WTC11 (cell line): ENCODE data around the gene OR2V2. TPM values are rescaled to one million over a fixed set of nuclear protein-coding genes. Genes with fewer than 3 reads are reported as not detected.

Experiments
- ATAC-seq: fragments of 200-7000 bp; cut with Tn5 transposase; 2 replicates; pipeline ENCODE4 v1.10.0; 2021; ENCODE audit warnings: mild to moderate bottlenecking, moderate library complexity
- CTCF ChIA-PET: fragments of 300-600 bp; sonication (Branson Sonifier 250); formaldehyde crosslinking; loops from one replicate; lab custom pipeline; 2021; ENCODE audit warnings: antibody characterized with exemption; lab: Charles Lee
- POLR2A ChIA-PET: fragments of 350-600 bp; sonication (Branson Sonifier 250); formaldehyde crosslinking; loops from one replicate; lab custom pipeline; 2021; ENCODE audit warnings: antibody characterized with exemption; lab: Charles Lee
- DNase-seq: peaks from one replicate; pipeline ENCODE4 v3.0.0; 2021; ENCODE audit warnings: low spot score
- H3K27ac Mint-ChIP-seq: 2 replicates; pipeline ENCODE4 v1.8.0; 2021; ENCODE audit warnings: mixed read lengths
- H3K27me3 Mint-ChIP-seq: 2 replicates; pipeline ENCODE4 v1.8.0; 2021; ENCODE audit warnings: low read depth, mild to moderate bottlenecking, moderate library complexity, mixed read lengths
- H3K36me3 Mint-ChIP-seq: 2 replicates; pipeline ENCODE4 v1.8.0; 2021; ENCODE audit warnings: mixed read lengths
- H3K4me1 Mint-ChIP-seq: 2 replicates; pipeline ENCODE4 v1.8.0; 2022; ENCODE audit warnings: mixed read lengths
- H3K4me3 Mint-ChIP-seq: 2 replicates; pipeline ENCODE4 v1.8.0; 2021; ENCODE audit warnings: mild to moderate bottlenecking, moderate library complexity, mixed read lengths
- H3K9me3 Mint-ChIP-seq: 2 replicates; pipeline ENCODE4 v1.8.0; 2021; ENCODE audit warnings: mixed read lengths
- AFF4 ChIP-seq: sonication (generic); formaldehyde crosslinking; IDR thresholded peaks from 2 replicates; pipeline ENCODE4 v1.8.1; 2023; ENCODE audit warnings: mild to moderate bottlenecking, missing genetic modification reagents, borderline replicate concordance
- AR ChIP-seq: fragments of 250-450 bp; sonication (Bioruptor Pico); IDR thresholded peaks from 2 replicates; pipeline ENCODE4 v1.9.0; 2021; ENCODE audit warnings: mild to moderate bottlenecking
- ELF4 ChIP-seq: sonication (generic); formaldehyde crosslinking; IDR thresholded peaks from 2 replicates; pipeline ENCODE4 v1.8.1; 2022; ENCODE audit warnings: low read depth, mild to moderate bottlenecking, moderate library complexity, missing genetic modification reagents
- ESRRA ChIP-seq: sonication (generic); formaldehyde crosslinking; IDR thresholded peaks from 2 replicates; pipeline ENCODE4 v1.8.1; 2022; ENCODE audit warnings: mild to moderate bottlenecking, missing genetic modification reagents, borderline replicate concordance
- NFE2L1 ChIP-seq: sonication (generic); formaldehyde crosslinking; IDR thresholded peaks from 2 replicates; pipeline ENCODE4 v1.8.1; 2023; ENCODE audit warnings: missing genetic modification reagents
- NR3C1 ChIP-seq: sonication (generic); formaldehyde crosslinking; conservative IDR thresholded peaks from 2 replicates; pipeline ENCODE4 v1.8.1; 2023; ENCODE audit warnings: low read depth, mild to moderate bottlenecking, missing genetic modification reagents
- PREB ChIP-seq: sonication (generic); formaldehyde crosslinking; IDR thresholded peaks from 2 replicates; pipeline ENCODE4 v1.8.1; 2022; ENCODE audit warnings: mild to moderate bottlenecking, missing genetic modification reagents, moderate library complexity, borderline replicate concordance
- SOX15 ChIP-seq: fragments of 250-450 bp; sonication (Bioruptor Pico); IDR thresholded peaks from 2 replicates; pipeline ENCODE4 v1.9.0; 2021; ENCODE audit warnings: mild to moderate bottlenecking
- SP1 ChIP-seq: sonication (generic); formaldehyde crosslinking; conservative IDR thresholded peaks from 2 replicates; pipeline ENCODE4 v1.8.1; 2022; ENCODE audit warnings: missing genetic modification reagents
- USF1 ChIP-seq: sonication (generic); formaldehyde crosslinking; IDR thresholded peaks from 2 replicates; pipeline ENCODE4 v1.8.0; 2022; ENCODE audit warnings: mild to moderate bottlenecking, missing genetic modification reagents
- ZBTB43 ChIP-seq: sonication (generic); formaldehyde crosslinking; IDR thresholded peaks from 2 replicates; pipeline ENCODE4 v1.8.1; 2023; ENCODE audit warnings: mild to moderate bottlenecking, missing genetic modification reagents
- ZNF317 ChIP-seq: sonication (generic); formaldehyde crosslinking; IDR thresholded peaks from 2 replicates; pipeline ENCODE4 v1.8.1; 2023; ENCODE audit warnings: low read depth, mild to moderate bottlenecking, moderate library complexity, missing genetic modification reagents, borderline replicate concordance
- ZNF423 ChIP-seq: fragments of 250-450 bp; sonication (Bioruptor Pico); IDR thresholded peaks from 2 replicates; pipeline ENCODE4 v2.1.2; 2022; ENCODE audit warnings: mild to moderate bottlenecking, moderate library complexity
- total RNA-seq: library from RNA; stranded (reverse); gene quantifications from 3 replicates; pipeline ENCODE4 v1.2.3, GENCODE V29; 2021

Gene OR2V2
- total RNA-seq, 1 experiment from 2014 or later = not detected

GRCh38 chr5:181120306-181120705 lies 27.1 kb upstream of the OR2V2 start:
- TF ChIP-seq ZNF423 (CRISPR knock-in tag) (no peak), SP1 (CRISPR knock-in tag) (no peak)
- TF ChIP-seq, all 79 proteins: peak for 0
- Mint-ChIP-seq H3K9me3 (peaks cover 12% of the 10 kb centered on the region), H3K27me3 (peaks cover 44% of the 10 kb centered on the region), H3K27ac (no peak overlapping the region), H3K4me1 (peaks cover 16% of the 10 kb centered on the region), H3K36me3 (no peaks in the 10 kb centered on the region), H3K4me3 (no peak overlapping the region)
- ChIA-PET POLR2A (no interaction called here), CTCF (no interaction called here)
- DNase-seq (no peak), ATAC-seq (no peak)

- no peak for TF ChIP-seq PREB (CRISPR knock-in tag)
- peaks cover 39% of the 10 kb centered on the region for H3K27me3 Mint-ChIP-seq
- CTCF ChIA-PET = no interaction called here
- H3K4me3 Mint-ChIP-seq = no peak overlapping the region
- POLR2A ChIA-PET = no interaction called here
- no peaks in the 10 kb centered on the region for H3K36me3 Mint-ChIP-seq
- peaks cover 14% of the 10 kb centered on the region for H3K9me3 Mint-ChIP-seq
- DNase-seq = no peak
- no peak for ATAC-seq
- peaks cover 11% of the 10 kb centered on the region for H3K4me1 Mint-ChIP-seq
- H3K27ac Mint-ChIP-seq = no peak overlapping the region
Observed at GRCh38 chr5:181120761-181121160, 26.6 kb upstream of the OR2V2 start.

- H3K27ac Mint-ChIP-seq = no peak overlapping the region
- TF ChIP-seq AR (no peak), ELF4 (CRISPR knock-in tag) (no peak), NR3C1 (CRISPR knock-in tag) (no peak), AFF4 (CRISPR knock-in tag) (no peak), ZNF317 (CRISPR knock-in tag) (no peak)
- TF ChIP-seq, all 79 proteins: peak for 0
- CTCF ChIA-PET = interaction anchor here (0.8 kb wide), 1 partner anchor 38 kb away, joined by 3 read pairs; no protein-coding TSS in a partner anchor
- H3K4me1 Mint-ChIP-seq = no peaks in the 10 kb centered on the region; the same call in 1 of the 2 replicates
- H3K27me3 Mint-ChIP-seq = peaks cover 28% of the 10 kb centered on the region
- no peaks in the 10 kb centered on the region for H3K36me3 Mint-ChIP-seq
- H3K4me3 Mint-ChIP-seq = no peak overlapping the region; the same call in 1 of the 2 replicates
- ATAC-seq (peak; percentile 53), DNase-seq (no peak)
- peaks cover 14% of the 10 kb centered on the region for H3K9me3 Mint-ChIP-seq
- POLR2A ChIA-PET = no interaction called here
Observed at GRCh38 chr5:181121675-181122561, 25.5 kb upstream of the OR2V2 start.

- POLR2A ChIA-PET = no interaction called here
- Mint-ChIP-seq H3K4me3 (no peak overlapping the region), H3K36me3 (no peaks in the 10 kb centered on the region), H3K27ac (no peak overlapping the region), H3K9me3 (peaks cover 11% of the 10 kb centered on the region; the same call in 1 of the 2 replicates), H3K4me1 (no peaks in the 10 kb centered on the region), H3K27me3 (peaks cover 13% of the 10 kb centered on the region)
- no peak for ATAC-seq
- CTCF ChIA-PET = no interaction called here
- DNase-seq = no peak
- TF ChIP-seq NFE2L1 (CRISPR knock-in tag) = no peak
- TF ChIP-seq USF1 (CRISPR knock-in tag) = no peak
- TF ChIP-seq ESRRA (CRISPR knock-in tag) = no peak
- no peak for TF ChIP-seq SOX15
- TF ChIP-seq ZBTB43 (CRISPR knock-in tag) = no peak
Observed at GRCh38 chr5:181124526-181124925, 22.9 kb upstream of the OR2V2 start.
